Lower leg skin (tissue), 4 donors: Measurements from ENCODE around the gene MUC22. TPM values are rescaled to one million over a fixed set of nuclear protein-coding genes. Genes with fewer than 3 reads are reported as not detected.
"Not testable (repeated sequence)": the region's sequence is repeated elsewhere in the genome, so short reads cannot be mapped to it uniquely, and the experiment has no call there.

Source experiments
- DNase-seq, 2 donors: peaks; one replicate each; pipeline ENCODE4 v3.0.0-alpha.2; 2019; ENCODE audit warnings: low spot score in 2 of 2
- H3K4me3 ChIP-seq: fragments of 200-600 bp; sonication (generic); 2 replicates; pipeline ENCODE4 v1.5.1; 2017; ENCODE audit warnings: mild to moderate bottlenecking, low read depth; ENCODE audit not compliant: poor library complexity, severe bottlenecking
- CTCF ChIP-seq, 3 donors: fragments of 450-650 bp; IDR thresholded peaks; one replicate each; pipeline ENCODE4 v1.5.1; 2016; ENCODE audit warnings: antibody characterized with exemption in 3 of 3, mild to moderate bottlenecking in 3 of 3, moderate library complexity in 2 of 3
- POLR2A ChIP-seq, 2 donors: fragments of 450-650 bp; IDR thresholded peaks; one replicate each; pipeline ENCODE4 v1.6.1; 2016 to 2017; ENCODE audit warnings: antibody characterized with exemption in 2 of 2, mild to moderate bottlenecking in 1 of 2, moderate library complexity in 1 of 2
- WGBS, 2 donors: methylation state at CpG; one replicate each; pipeline ENCODE4 v1.1.5; 2018; 5-methylcytosine and 5-hydroxymethylcytosine counted together
- intact Hi-C: fragments of 100-400 bp; cut with DNase I; formaldehyde crosslinking; loops from one replicate; pipeline ENCODE4 v1.15.0; 2023; ENCODE audit warnings: low total_unique reads
- total RNA-seq, 4 donors: library from RNA; depleted of rRNA; stranded (reverse); fragments of >200 nt; gene quantifications; one replicate each; pipeline ENCODE4 v1.1.0, GENCODE V29; 2016

Gene MUC22
- total RNA-seq, 4 donors from 2014 or later, result not detected

- intact Hi-C loops, result no loop called here
- WGBS, 2 donors, result 69 to 71% methylated on average over 9 of the region's 9 CpGs
- H3K4me3 ChIP-seq, result no peak overlapping the region
- DNase-seq, result no peak
- no peak for TF ChIP-seq CTCF (IDR thresholded peaks at IDR 0.05)
- TF ChIP-seq POLR2A (IDR thresholded peaks at IDR 0.05), result no peak
Measured at GRCh38 chr6:30988209-30988825, 22.0 kb upstream of the MUC22 start.

GRCh38 chr6:30990422-30991086, 19.7 kb upstream of the MUC22 start:
- no peak for DNase-seq
- TF ChIP-seq CTCF (IDR thresholded peaks at IDR 0.05) (no peak), POLR2A (IDR thresholded peaks at IDR 0.05) (no peak)
- 65 to 72% methylated on average over 8 of the region's 8 CpGs for WGBS, 2 donors
- no peak overlapping the region for H3K4me3 ChIP-seq
- intact Hi-C loops, result no loop called here

GRCh38 chr6:30991891-30992290, 18.4 kb upstream of the MUC22 start:
- TF ChIP-seq CTCF (IDR thresholded peaks at IDR 0.05) (no peak), POLR2A (IDR thresholded peaks at IDR 0.05) (no peak)
- WGBS, 2 donors, result 72 to 82% methylated on average over 2 of the region's 2 CpGs

GRCh38 chr6:30997301-30997700, 13.0 kb upstream of the MUC22 start:
- H3K4me3 ChIP-seq, result no peak overlapping the region
- 93 to 94% methylated on average over 2 of the region's 2 CpGs for WGBS, 2 donors
- no peak for DNase-seq
- intact Hi-C loops, result no loop called here
- no peak for TF ChIP-seq CTCF (IDR thresholded peaks at IDR 0.05)
- TF ChIP-seq POLR2A (IDR thresholded peaks at IDR 0.05), result no peak

More at GRCh38 chr6:30991891-30992290, 18.4 kb upstream of the MUC22 start:
- intact Hi-C loops, result no loop called here
- DNase-seq, result no peak
- H3K4me3 ChIP-seq, result no peak overlapping the region

GRCh38 chr6:30998785-30999184, 11.5 kb upstream of the MUC22 start:
- no peak for DNase-seq
- no peak overlapping the region for H3K4me3 ChIP-seq
- WGBS, 2 donors, result 29 to 33% methylated on average over 5 of the region's 5 CpGs
- intact Hi-C loops, result no loop called here
- TF ChIP-seq POLR2A (IDR thresholded peaks at IDR 0.05) (no peak), CTCF (IDR thresholded peaks at IDR 0.05) (no peak)

- WGBS, 2 donors, result 92 to 94% methylated on average over 10 to 25 of the region's 39 CpGs
- H3K4me3 ChIP-seq, intact Hi-C loops, DNase-seq: not testable (repeated sequence)
Measured at GRCh38 chr6:31000067-31000860, 10.0 kb upstream of the MUC22 start.
